ENCODE data around the gene WDR26.
A peak's percentile ranks its signal among the peaks of the same experiment; 100 is the strongest.

Gene WDR26

GRCh38 chr1:224425279-224425884, 9.2 kb downstream of the WDR26 start:
- ATAC-seq = no peak
- TF ChIP-seq PATZ1 (CRISPR knock-in tag; IDR thresholded peaks at IDR 0.05; ENCODE audit: borderline replicate concordance) (no peak), ZNF70 (CRISPR knock-in tag; IDR thresholded peaks at IDR 0.05) (no peak), OSR1 (CRISPR knock-in tag; IDR thresholded peaks at IDR 0.05) (no peak), ZNF8 (CRISPR knock-in tag; IDR thresholded peaks at IDR 0.05) (no peak), TCF4 (CRISPR knock-in tag; IDR thresholded peaks at IDR 0.05; ENCODE audit: borderline replicate concordance) (no peak), ARNTL (CRISPR knock-in tag; IDR thresholded peaks at IDR 0.05; ENCODE audit: borderline replicate concordance, low read depth) (no peak), ZFP3 (CRISPR knock-in tag; IDR thresholded peaks at IDR 0.05) (no peak), ISL1 (CRISPR knock-in tag; IDR thresholded peaks at IDR 0.05) (no peak), BACH2 (CRISPR knock-in tag; IDR thresholded peaks at IDR 0.05; ENCODE audit: borderline replicate concordance) (no peak), TOX (CRISPR knock-in tag; IDR thresholded peaks at IDR 0.05; ENCODE audit: borderline replicate concordance) (no peak), GLIS3 (CRISPR knock-in tag; IDR thresholded peaks at IDR 0.05) (no peak)
- TF ChIP-seq, protein P1, sequence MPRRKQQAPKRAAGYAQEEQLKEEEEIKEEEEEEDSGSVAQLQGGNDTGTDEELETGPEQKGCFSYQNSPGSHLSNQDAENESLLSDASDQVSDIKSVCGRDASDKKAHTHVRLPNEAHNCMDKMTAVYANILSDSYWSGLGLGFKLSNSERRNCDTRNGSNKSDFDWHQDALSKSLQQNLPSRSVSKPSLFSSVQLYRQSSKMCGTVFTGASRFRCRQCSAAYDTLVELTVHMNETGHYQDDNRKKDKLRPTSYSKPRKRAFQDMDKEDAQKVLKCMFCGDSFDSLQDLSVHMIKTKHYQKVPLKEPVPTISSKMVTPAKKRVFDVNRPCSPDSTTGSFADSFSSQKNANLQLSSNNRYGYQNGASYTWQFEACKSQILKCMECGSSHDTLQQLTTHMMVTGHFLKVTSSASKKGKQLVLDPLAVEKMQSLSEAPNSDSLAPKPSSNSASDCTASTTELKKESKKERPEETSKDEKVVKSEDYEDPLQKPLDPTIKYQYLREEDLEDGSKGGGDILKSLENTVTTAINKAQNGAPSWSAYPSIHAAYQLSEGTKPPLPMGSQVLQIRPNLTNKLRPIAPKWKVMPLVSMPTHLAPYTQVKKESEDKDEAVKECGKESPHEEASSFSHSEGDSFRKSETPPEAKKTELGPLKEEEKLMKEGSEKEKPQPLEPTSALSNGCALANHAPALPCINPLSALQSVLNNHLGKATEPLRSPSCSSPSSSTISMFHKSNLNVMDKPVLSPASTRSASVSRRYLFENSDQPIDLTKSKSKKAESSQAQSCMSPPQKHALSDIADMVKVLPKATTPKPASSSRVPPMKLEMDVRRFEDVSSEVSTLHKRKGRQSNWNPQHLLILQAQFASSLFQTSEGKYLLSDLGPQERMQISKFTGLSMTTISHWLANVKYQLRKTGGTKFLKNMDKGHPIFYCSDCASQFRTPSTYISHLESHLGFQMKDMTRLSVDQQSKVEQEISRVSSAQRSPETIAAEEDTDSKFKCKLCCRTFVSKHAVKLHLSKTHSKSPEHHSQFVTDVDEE (CRISPR knock-in tag; IDR thresholded peaks at IDR 0.05) = no peak

DNA sequence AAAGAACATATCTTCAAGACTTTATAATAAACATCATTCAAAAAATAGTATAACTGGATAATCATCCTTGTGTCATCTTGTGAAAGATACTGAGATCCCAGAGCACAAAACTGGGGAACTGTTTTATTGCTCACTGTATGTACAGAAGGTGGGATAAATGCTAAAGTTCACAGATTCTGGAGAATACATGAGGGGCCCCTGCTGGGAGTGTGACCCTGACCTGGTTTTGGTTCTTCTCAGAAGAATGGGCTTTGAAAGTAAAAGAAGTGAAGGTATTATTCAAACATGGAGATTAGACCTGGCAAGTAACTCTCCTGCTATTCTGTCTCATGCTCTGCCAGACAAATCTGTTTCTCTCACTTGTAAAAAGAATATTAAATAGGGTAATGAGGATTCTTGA, 14.5 kb downstream of the WDR26 start:
- no peak for ATAC-seq
- no peak for TF ChIP-seq ARNTL (CRISPR knock-in tag; IDR thresholded peaks at IDR 0.05; ENCODE audit: borderline replicate concordance, low read depth)
- TF ChIP-seq ZFP30 (CRISPR knock-in tag; IDR thresholded peaks at IDR 0.05) = no peak
- TF ChIP-seq BACH2 (CRISPR knock-in tag; IDR thresholded peaks at IDR 0.05; ENCODE audit: borderline replicate concordance) = no peak
- TF ChIP-seq ZFP3 (CRISPR knock-in tag; IDR thresholded peaks at IDR 0.05) = no peak
- no peak for TF ChIP-seq ZC3H10 (CRISPR knock-in tag; IDR thresholded peaks at IDR 0.05)
- TF ChIP-seq OSR1 (CRISPR knock-in tag; IDR thresholded peaks at IDR 0.05) = no peak
- TF ChIP-seq CREB5 (CRISPR knock-in tag; IDR thresholded peaks at IDR 0.05; ENCODE audit: low read depth) = no peak
- TF ChIP-seq ZNF8 (CRISPR knock-in tag; IDR thresholded peaks at IDR 0.05) = no peak
- no peak for TF ChIP-seq RARB (CRISPR knock-in tag; IDR thresholded peaks at IDR 0.05)
- no peak for TF ChIP-seq CSRNP3 (CRISPR knock-in tag; IDR thresholded peaks at IDR 0.05)
- TF ChIP-seq, protein P1 (CRISPR knock-in tag; IDR thresholded peaks at IDR 0.05) = no peak
- no peak for TF ChIP-seq ESRRG (CRISPR knock-in tag; IDR thresholded peaks at IDR 0.05)
- no peak for TF ChIP-seq TCF4 (CRISPR knock-in tag; IDR thresholded peaks at IDR 0.05; ENCODE audit: borderline replicate concordance)

GRCh38 chr1:224411766-224412165, 22.8 kb downstream of the WDR26 start:
- TF ChIP-seq ZFP30 (CRISPR knock-in tag; IDR thresholded peaks at IDR 0.05) (no peak), CSRNP3 (CRISPR knock-in tag; IDR thresholded peaks at IDR 0.05) (no peak), CREB5 (CRISPR knock-in tag; IDR thresholded peaks at IDR 0.05; ENCODE audit: low read depth) (no peak), ZNF70 (CRISPR knock-in tag; IDR thresholded peaks at IDR 0.05) (no peak), ARNTL (CRISPR knock-in tag; IDR thresholded peaks at IDR 0.05; ENCODE audit: borderline replicate concordance, low read depth) (no peak), PPARA (CRISPR knock-in tag; IDR thresholded peaks at IDR 0.05; ENCODE audit: borderline replicate concordance) (no peak), ZFP3 (CRISPR knock-in tag; IDR thresholded peaks at IDR 0.05) (no peak), TCF4 (CRISPR knock-in tag; IDR thresholded peaks at IDR 0.05; ENCODE audit: borderline replicate concordance) (no peak), ESRRG (CRISPR knock-in tag; IDR thresholded peaks at IDR 0.05) (no peak)
- TF ChIP-seq, protein P1 (CRISPR knock-in tag; IDR thresholded peaks at IDR 0.05) = no peak
- ATAC-seq = peak; percentile 41

All from SK-N-SH treated with all-trans-retinoic acid at 6 μM for 48 hours (cell line).